Measurements from ENCODE around the gene ABCF1.

ABCF1 gene

GRCh38 chr6:30560930-30561329 is 10.3 kb upstream of the ABCF1 start:
- no peak for DNase-seq

GRCh38 chr6:30562470-30563425 is 8.5 kb upstream of the ABCF1 start:
- no peak for DNase-seq

GRCh38 chr6:30564114-30564513 is 7.1 kb upstream of the ABCF1 start:
- no peak for DNase-seq

- DNase-seq, result no peak
These were observed 5.5 kb upstream of the ABCF1 start for GRCh38 chr6:30565772-30566171.

GRCh38 chr6:30568245-30568644 is 3.0 kb upstream of the ABCF1 start:
- no peak for DNase-seq

- no peak for DNase-seq
These were observed 979 bp upstream of the ABCF1 start for GRCh38 chr6:30570263-30570662.

- no peak for DNase-seq
These were observed 535 bp upstream of the ABCF1 start for GRCh38 chr6:30570740-30571074.

GRCh38 chr6:30571762-30572082 is 480 bp downstream of the ABCF1 start:
- DNase-seq, result no peak

GRCh38 chr6:30572148-30572547 is 906 bp downstream of the ABCF1 start:
- DNase-seq, result no peak

- DNase-seq, result no peak
These were observed 1.9 kb downstream of the ABCF1 start for GRCh38 chr6:30573113-30573512.

- no peak for DNase-seq
These were observed 6.8 kb downstream of the ABCF1 start for GRCh38 chr6:30578051-30578450.

- DNase-seq, result no peak
These were observed 12.7 kb downstream of the ABCF1 start for GRCh38 chr6:30583921-30584320.

GRCh38 chr6:30589754-30590358 is 18.6 kb downstream of the ABCF1 start:
- DNase-seq, result no peak

GRCh38 chr6:30590509-30590908 is 19.3 kb downstream of the ABCF1 start:
- DNase-seq, result no peak

- DNase-seq, result no peak
These were observed 19.8 kb downstream of the ABCF1 start for GRCh38 chr6:30591008-30591407.

GRCh38 chr6:30592287-30592686 is 21.0 kb downstream of the ABCF1 start:
- DNase-seq, result no peak

- DNase-seq, result peak; percentile 94
These were observed 26.3 kb downstream of the ABCF1 start for GRCh38 chr6:30597315-30598144.

- no peak for DNase-seq
These were observed 27.8 kb downstream of the ABCF1 start for GRCh38 chr6:30598912-30599624.

GRCh38 chr6:30599625-30600324 is 28.5 kb downstream of the ABCF1 start:
- no peak for DNase-seq

GRCh38 chr6:30600451-30600961 is 29.3 kb downstream of the ABCF1 start:
- DNase-seq, result peak; percentile 39

GRCh38 chr6:30601436-30601814 is 30.2 kb downstream of the ABCF1 start:
- DNase-seq, result no peak
